DOHH2 (cell line): ENCODE measurements around the gene COL27A1.

Source experiments
- H3F3A ChIP-seq: fragments of 200-600 bp; sonication (generic), shearing (Covaris generic); 2 replicates; pipeline ENCODE4 v1.6.0; 2016; ENCODE audit warnings: antibody characterized with exemption, mild to moderate bottlenecking; ENCODE audit not compliant: control insufficient read depth, insufficient read depth
- H3K27ac ChIP-seq: fragments of 200-600 bp; sonication (generic); 2 replicates; pipeline ENCODE4 v1.5.1; 2014; ENCODE audit warnings: low read depth, mild to moderate bottlenecking, low read length, moderate library complexity
- H3K27me3 ChIP-seq: fragments of 200-600 bp; sonication (generic); 2 replicates; pipeline ENCODE4 v1.6.1; 2014; ENCODE audit warnings: mild to moderate bottlenecking, low read length, mixed read lengths; ENCODE audit not compliant: control insufficient read depth
- H3K36me3 ChIP-seq: fragments of 200-600 bp; sonication (generic); 2 replicates; pipeline ENCODE4 v1.6.1; 2014; ENCODE audit warnings: mild to moderate bottlenecking, low read length, moderate library complexity, mixed read lengths; ENCODE audit not compliant: control insufficient read depth
- H3K4me1 ChIP-seq: fragments of 200-600 bp; sonication (generic); 2 replicates; pipeline ENCODE4 v1.6.1; 2014; ENCODE audit warnings: mild to moderate bottlenecking, low read length, mixed read lengths; ENCODE audit not compliant: control insufficient read depth
- H3K4me2 ChIP-seq: fragments of 200-600 bp; sonication (generic); 2 replicates; pipeline ENCODE4 v1.6.0; 2014; ENCODE audit warnings: mild to moderate bottlenecking, low read length, moderate library complexity
- H3K4me3 ChIP-seq: fragments of 200-600 bp; sonication (generic); 2 replicates; pipeline ENCODE4 v1.5.1; 2014; ENCODE audit warnings: mild to moderate bottlenecking, low read length, mixed read lengths
- H3K79me2 ChIP-seq: fragments of 200-600 bp; sonication (generic); 2 replicates; pipeline ENCODE4 v1.6.1; 2014; ENCODE audit warnings: mild to moderate bottlenecking, low read length, mixed read lengths; ENCODE audit not compliant: control insufficient read depth
- H3K9me2 ChIP-seq: fragments of 200-600 bp; sonication (generic); replicated peaks from 2 replicates; pipeline ENCODE4 v1.6.1; 2014; ENCODE audit warnings: mild to moderate bottlenecking, low read length, mixed read lengths; ENCODE audit not compliant: control insufficient read depth
- H3K9me3 ChIP-seq: fragments of 200-600 bp; sonication (generic); 2 replicates; pipeline ENCODE4 v1.6.1; 2014; ENCODE audit warnings: antibody characterized with exemption, low read length, mixed read lengths; ENCODE audit not compliant: control insufficient read depth, insufficient read depth
- H4K20me1 ChIP-seq: fragments of 200-600 bp; sonication (generic); 2 replicates; pipeline ENCODE4 v1.6.0; 2014; ENCODE audit warnings: low read depth, mild to moderate bottlenecking, antibody characterized with exemption, low read length, moderate library complexity; ENCODE audit not compliant: control insufficient read depth, insufficient read depth
- CTCF ChIP-seq: fragments of 200-600 bp; sonication (generic); IDR thresholded peaks from one replicate; pipeline ENCODE4 v1.5.1; 2014; ENCODE audit warnings: antibody characterized with exemption, mild to moderate bottlenecking, low read depth, low read length; ENCODE audit not compliant: poor library complexity, severe bottlenecking
- EZH2phosphoT487 ChIP-seq: fragments of 200-600 bp; sonication (generic); IDR thresholded peaks from 2 replicates; pipeline ENCODE4 v1.6.1; 2017; ENCODE audit warnings: borderline replicate concordance, mild to moderate bottlenecking, antibody characterized with exemption, low read length, moderate library complexity, mixed read lengths

Gene COL27A1

GRCh38 chr9:114336699-114337395 lies 181.5 kb downstream of the COL27A1 start:
- H3F3A ChIP-seq: peaks cover 21% of the 10 kb centered on the region
- H3K79me2 ChIP-seq: 0 out of 2 replicates have a peak, but pooled peaks cover 3% of the 10 kb centered on the region
- H3K4me2 ChIP-seq: no peak overlapping the region
- H3K9me3 ChIP-seq: peaks cover 5% of the 10 kb centered on the region; the same call in 1 of the 2 replicates
- H4K20me1 ChIP-seq: no peaks in the 10 kb centered on the region
- H3K4me1 ChIP-seq: no peaks in the 10 kb centered on the region
- TF ChIP-seq CTCF (no peak), EZH2phosphoT487 (no peak)
- no peaks in the 10 kb centered on the region for H3K9me2 ChIP-seq
- peaks cover 75% of the 10 kb centered on the region for H3K36me3 ChIP-seq
- H3K27me3 ChIP-seq: no peaks in the 10 kb centered on the region
- no peak overlapping the region for H3K4me3 ChIP-seq
- no peak overlapping the region for H3K27ac ChIP-seq

- TF ChIP-seq CTCF: no peak
- TF ChIP-seq EZH2phosphoT487: no peak
- Histone ChIP-seq H3K27ac (no peak overlapping the region), H3K4me2 (no peak overlapping the region), H3K4me1 (no peaks in the 10 kb centered on the region), H3K9me2 (no peaks in the 10 kb centered on the region), H3K36me3 (peaks cover 87% of the 10 kb centered on the region), H4K20me1 (no peaks in the 10 kb centered on the region), H3K4me3 (no peak overlapping the region), H3F3A (peaks cover 22% of the 10 kb centered on the region), H3K9me3 (peaks cover 5% of the 10 kb centered on the region; the same call in 1 of the 2 replicates), H3K79me2 (0 out of 2 replicates have a peak, but pooled peaks cover 3% of the 10 kb centered on the region), H3K27me3 (no peaks in the 10 kb centered on the region)
Measured at GRCh38 chr9:114338187-114338586, 182.8 kb downstream of the COL27A1 start.

GRCh38 chr9:114339130-114339908 lies 184.0 kb downstream of the COL27A1 start:
- Histone ChIP-seq H3K9me2 (no peaks in the 10 kb centered on the region), H3K27me3 (no peaks in the 10 kb centered on the region), H3K4me2 (no peak overlapping the region), H4K20me1 (no peaks in the 10 kb centered on the region), H3K27ac (no peak overlapping the region), H3K79me2 (0 out of 2 replicates have a peak, but pooled peaks cover 3% of the 10 kb centered on the region), H3K36me3 (peaks cover 98% of the 10 kb centered on the region), H3F3A (peaks cover 22% of the 10 kb centered on the region), H3K9me3 (peaks cover 5% of the 10 kb centered on the region; the same call in 1 of the 2 replicates), H3K4me1 (no peaks in the 10 kb centered on the region), H3K4me3 (no peak overlapping the region)
- TF ChIP-seq EZH2phosphoT487 (no peak), CTCF (peak; percentile 95)
